Aorta (tissue), 5 donors: ENCODE results near the gene IGSF3. TPM values are rescaled to one million over a fixed set of nuclear protein-coding genes. Genes with fewer than 3 reads are reported as not detected.

Experiments used
- ATAC-seq: fragments of 200-7000 bp; cut with Tn5 transposase; one replicate; pipeline ENCODE4 v1.9.1; 2022; ENCODE audit warnings: moderate library complexity; ENCODE audit not compliant: low FRiP score
- DNase-seq, 2 donors: peaks; one replicate each; pipeline ENCODE4 v3.0.0-alpha.2; 2020
- H3K27ac ChIP-seq, 2 donors: one replicate each; pipeline ENCODE4 v1.5.1; 2013; ENCODE audit warnings: low read length in 2 of 2, mild to moderate bottlenecking in 2 of 2, moderate library complexity in 2 of 2, control low read depth in 1 of 2, inconsistent platforms in 1 of 2, low read depth in 1 of 2
- H3K27me3 ChIP-seq, 2 donors: one replicate each; pipeline ENCODE4 v1.6.1; 2013; ENCODE audit warnings: control low read depth in 1 of 2, low read length in 1 of 2, mild to moderate bottlenecking in 1 of 2, moderate library complexity in 1 of 2; ENCODE audit not compliant: insufficient read depth in 2 of 2, control insufficient read depth in 1 of 2
- H3K36me3 ChIP-seq, 2 donors: one replicate each; pipeline ENCODE4 v1.6.1; 2013; ENCODE audit warnings: control low read depth in 1 of 2, low read length in 1 of 2, mild to moderate bottlenecking in 1 of 2; ENCODE audit not compliant: insufficient read depth in 2 of 2, control insufficient read depth in 1 of 2
- H3K4me1 ChIP-seq, 2 donors: one replicate each; pipeline ENCODE4 v1.6.1; 2013; ENCODE audit warnings: low read length in 2 of 2, control low read depth in 1 of 2, mild to moderate bottlenecking in 1 of 2, moderate library complexity in 1 of 2; ENCODE audit not compliant: insufficient read depth in 2 of 2, control insufficient read depth in 1 of 2
- H3K4me3 ChIP-seq, 2 donors: one replicate each; pipeline ENCODE4 v1.5.1; 2013; ENCODE audit warnings: low read length in 2 of 2, control low read depth in 1 of 2, mild to moderate bottlenecking in 1 of 2
- H3K9me3 ChIP-seq: one replicate; pipeline ENCODE4 v1.6.1; 2013; ENCODE audit warnings: mild to moderate bottlenecking, low read length; ENCODE audit not compliant: control insufficient read depth
- WGBS, 2 donors: extraction: QIAGEN DNeasy Blood & Tissue Kit; methylation state at CpG; one replicate each; pipeline ENCODE4 v1.1.7; 2013; 5-methylcytosine and 5-hydroxymethylcytosine counted together
- intact Hi-C, 2 donors: fragments of 100-400 bp; cut with DNase I; formaldehyde crosslinking; loops; one replicate each; pipeline versions ENCODE4 v1.14.2 to v1.15.0; 2022
- polyA plus RNA-seq, 2 donors: library from polyadenylated mRNA; stranded (reverse); fragments of 200-250 nt; gene quantifications; one replicate each; pipeline ENCODE4 v1.2.3, GENCODE V29; 2013
- total RNA-seq, 2 donors: library from RNA; stranded (reverse); fragmentation: NEBNext Ultra II Directional; extraction: Animal tissue kit (Norgen Biotek cat#: 25700); gene quantifications; one replicate each; pipeline ENCODE4 v1.2.1, GENCODE V29; 2021
- donor health status: healthy with polysubstance abuse.
- donor health status: Bipolar disorder and iron deficiency.
- donor health status: DM: no; HTN: no; CAD: no.
- donor health status: DM: no; HTN: no; CAD: no.
- donor health status: DM: yes; HTN: yes; CAD: no.

The IGSF3 gene
- total and polyA plus RNA-seq, 4 donors: 0.18 to 5.9 (median 0.93) TPM

GRCh38 chr1:116692879-116693278 lies 25.3 kb upstream of the IGSF3 start:
- intact Hi-C loops: no loop called here
- WGBS, 2 donors: 51 to 62% methylated on average over 3 of the region's 3 CpGs
- no peak for ATAC-seq

GRCh38 chr1:116690849-116691406 lies 23.4 kb upstream of the IGSF3 start:
- intact Hi-C loops: no loop called here
- H3K36me3 ChIP-seq: no peaks in the 10 kb centered on the region
- no peaks in the 10 kb centered on the region for H3K4me1 ChIP-seq
- 8 to 14% methylated on average over 3 of the region's 3 CpGs for WGBS, 2 donors
- H3K9me3 ChIP-seq: no peaks in the 10 kb centered on the region
- DNase-seq: no peak
- no peak for ATAC-seq
- no peaks in the 10 kb centered on the region for H3K27me3 ChIP-seq
- no peak overlapping the region for H3K4me3 ChIP-seq
- H3K27ac ChIP-seq: no peak overlapping the region

More at GRCh38 chr1:116692879-116693278, 25.3 kb upstream of the IGSF3 start:
- no peak for DNase-seq
- no peak overlapping the region for H3K27ac ChIP-seq
- no peaks in the 10 kb centered on the region for H3K27me3 ChIP-seq
- no peaks in the 10 kb centered on the region for H3K4me1 ChIP-seq
- no peaks in the 10 kb centered on the region for H3K36me3 ChIP-seq
- no peak overlapping the region for H3K4me3 ChIP-seq
- H3K9me3 ChIP-seq: no peaks in the 10 kb centered on the region

DNA sequence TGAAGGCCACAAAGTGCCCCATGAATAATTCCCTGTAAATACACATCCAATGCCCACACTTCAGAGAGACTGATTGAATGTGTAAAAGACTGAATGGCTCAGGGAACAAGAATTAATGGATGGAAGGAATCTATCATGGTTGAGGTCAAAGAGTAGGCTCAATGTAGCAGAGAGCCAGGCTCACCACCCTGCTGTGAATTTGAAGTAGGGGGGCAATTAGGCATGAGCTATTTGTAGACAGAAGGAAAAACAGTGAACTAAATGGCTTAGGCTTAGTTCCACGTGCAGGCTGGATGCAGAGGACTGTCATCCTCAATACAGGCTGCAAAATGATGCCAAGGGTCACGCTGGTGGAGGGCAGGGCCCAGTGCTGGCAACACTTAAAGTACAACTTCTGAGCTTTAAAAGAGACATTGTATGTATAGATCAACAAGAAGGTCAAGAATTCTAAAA lies 22.9 kb upstream of the IGSF3 start:
- DNase-seq: no peak
- Histone ChIP-seq H3K4me3 (no peak overlapping the region), H3K4me1 (no peaks in the 10 kb centered on the region), H3K27ac (no peak overlapping the region), H3K27me3 (no peaks in the 10 kb centered on the region), H3K9me3 (no peaks in the 10 kb centered on the region), H3K36me3 (no peaks in the 10 kb centered on the region)
- intact Hi-C loops: no loop called here
- ATAC-seq: no peak
- WGBS, 2 donors: 38 to 41% methylated on average over 2 of the region's 2 CpGs

GRCh38 chr1:116686723-116687352 lies 19.3 kb upstream of the IGSF3 start:
- H3K27ac ChIP-seq: no peak overlapping the region
- no peaks in the 10 kb centered on the region for H3K27me3 ChIP-seq
- no peak overlapping the region for H3K4me3 ChIP-seq
- ATAC-seq (no peak), DNase-seq (no peak)
- H3K36me3 ChIP-seq: no peaks in the 10 kb centered on the region
- H3K4me1 ChIP-seq: no peaks in the 10 kb centered on the region
- intact Hi-C loops: no loop called here
- H3K9me3 ChIP-seq: no peaks in the 10 kb centered on the region
- 69 to 74% methylated on average over 4 of the region's 4 CpGs for WGBS, 2 donors

- no peaks in the 10 kb centered on the region for H3K9me3 ChIP-seq
- intact Hi-C loops: no loop called here
- WGBS, 2 donors: 96 to 98% methylated on average over 7 of the region's 7 CpGs
- H3K36me3 ChIP-seq: no peaks in the 10 kb centered on the region
- H3K4me3 ChIP-seq: no peak overlapping the region
- no peak overlapping the region for H3K27ac ChIP-seq
- DNase-seq: no peak
- H3K4me1 ChIP-seq: no peaks in the 10 kb centered on the region
- no peaks in the 10 kb centered on the region for H3K27me3 ChIP-seq
- ATAC-seq: no peak
Observed at GRCh38 chr1:116686175-116686574, 18.6 kb upstream of the IGSF3 start.

DNA sequence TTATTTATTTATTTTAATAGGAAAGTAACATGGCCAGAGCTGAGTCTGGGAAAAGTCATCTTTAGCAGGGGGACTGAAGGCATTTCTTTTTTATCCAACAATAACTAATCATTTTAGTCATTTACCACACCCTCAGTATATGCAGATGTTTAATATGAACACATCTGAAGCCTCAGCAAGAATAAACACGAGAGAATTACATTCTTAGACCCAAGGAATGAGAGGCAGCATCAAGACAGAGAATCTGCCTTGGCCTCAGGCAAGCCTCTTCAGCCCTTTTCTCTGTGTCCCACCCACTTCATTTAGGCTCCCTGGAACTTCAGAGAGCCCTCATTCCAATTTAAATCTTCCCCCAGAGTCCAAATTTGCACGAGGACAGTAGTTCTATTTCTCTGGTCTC lies 17.0 kb upstream of the IGSF3 start:
- Histone ChIP-seq H3K4me1 (no peaks in the 10 kb centered on the region), H3K9me3 (no peaks in the 10 kb centered on the region), H3K27me3 (no peaks in the 10 kb centered on the region), H3K27ac (no peak overlapping the region), H3K4me3 (no peak overlapping the region), H3K36me3 (no peaks in the 10 kb centered on the region)
- DNase-seq (no peak), ATAC-seq (no peak)
- 78 to 89% methylated on average over 2 of the region's 2 CpGs for WGBS, 2 donors
- intact Hi-C loops: no loop called here

- H3K36me3 ChIP-seq: no peaks in the 10 kb centered on the region
- H3K4me1 ChIP-seq: no peaks in the 10 kb centered on the region
- DNase-seq (no peak), ATAC-seq (no peak)
- intact Hi-C loops: no loop called here
- H3K9me3 ChIP-seq: no peaks in the 10 kb centered on the region
- no peaks in the 10 kb centered on the region for H3K27me3 ChIP-seq
- H3K4me3 ChIP-seq: no peak overlapping the region
- 57 to 60% methylated on average over 4 of the region's 4 CpGs for WGBS, 2 donors
- no peak overlapping the region for H3K27ac ChIP-seq
Observed at GRCh38 chr1:116682641-116683221, 15.2 kb upstream of the IGSF3 start.

DNA sequence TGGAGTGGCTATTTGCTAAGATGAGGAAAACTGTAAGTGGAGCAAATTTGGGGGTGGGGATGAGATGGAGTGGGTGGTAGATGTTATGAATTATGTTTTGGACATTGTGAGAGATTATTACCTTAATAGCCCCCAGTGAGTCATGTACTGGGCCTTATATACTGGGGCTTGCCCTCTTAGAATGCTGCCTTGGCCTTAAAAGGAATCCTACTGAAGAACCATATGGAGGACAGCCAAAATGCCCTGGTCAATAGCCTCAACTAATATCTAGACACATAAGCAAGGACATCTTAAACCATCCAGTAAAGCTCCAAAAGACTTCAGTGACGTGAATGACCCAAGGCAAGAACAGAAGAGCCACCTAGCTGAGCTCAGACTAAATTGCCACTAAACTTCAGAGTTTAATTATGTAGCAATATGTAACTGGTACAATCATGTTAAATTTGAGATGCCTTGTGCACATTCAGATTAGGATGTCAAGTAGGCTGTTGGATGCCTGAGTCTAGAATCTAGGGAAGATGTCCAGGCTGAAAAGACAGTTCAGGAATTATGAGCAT lies 13.9 kb upstream of the IGSF3 start:
- H3K36me3 ChIP-seq: no peaks in the 10 kb centered on the region
- no peaks in the 10 kb centered on the region for H3K9me3 ChIP-seq
- DNase-seq: no peak
- WGBS, 2 donors: 96 to 98% methylated on average over 1 of the region's 1 CpG
- H3K27me3 ChIP-seq: no peaks in the 10 kb centered on the region
- no peak overlapping the region for H3K4me3 ChIP-seq
- no peak for ATAC-seq
- H3K4me1 ChIP-seq: no peaks in the 10 kb centered on the region
- H3K27ac ChIP-seq: no peak overlapping the region
- intact Hi-C loops: no loop called here

DNA sequence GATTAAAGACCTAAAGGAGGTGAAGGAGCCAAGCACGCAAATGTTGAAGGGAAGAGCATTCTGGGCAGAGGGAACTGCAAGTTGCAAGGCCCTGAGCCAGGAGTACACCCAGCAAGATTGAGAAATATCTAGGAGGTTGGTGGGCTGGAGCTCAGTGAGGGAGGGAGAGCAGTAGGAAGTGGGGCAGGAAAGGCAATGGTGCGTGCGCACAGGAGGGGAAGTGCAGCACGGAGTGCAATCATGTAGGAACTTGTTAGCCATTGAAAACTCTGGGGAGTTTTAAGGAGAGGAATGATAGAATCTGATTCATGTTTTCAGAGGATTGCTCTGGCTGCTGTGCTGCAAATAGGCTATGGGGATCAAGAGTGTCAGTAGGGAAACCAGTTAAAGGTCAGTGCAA lies 13.2 kb upstream of the IGSF3 start:
- no peaks in the 10 kb centered on the region for H3K36me3 ChIP-seq
- H3K27me3 ChIP-seq: no peaks in the 10 kb centered on the region
- no peaks in the 10 kb centered on the region for H3K4me1 ChIP-seq
- intact Hi-C loops: no loop called here
- no peak for DNase-seq
- no peaks in the 10 kb centered on the region for H3K9me3 ChIP-seq
- no peak for ATAC-seq
- H3K4me3 ChIP-seq: no peak overlapping the region
- no peak overlapping the region for H3K27ac ChIP-seq
- WGBS, 2 donors: 94 to 95% methylated on average over 4 of the region's 4 CpGs
